HepG2 (cell line): ENCODE data around the gene DGKG. TPM values are rescaled to one million over a fixed set of nuclear protein-coding genes. Genes with fewer than 3 reads are reported as not detected.
A peak's percentile ranks its signal among the peaks of the same experiment; 100 is the strongest.

Source experiments
- GABPB1 ChIP-seq: IDR thresholded peaks from 2 replicates; pipeline ENCODE4 v1.6.1; 2016; ENCODE audit warnings: mild to moderate bottlenecking, missing genetic modification reagents, moderate library complexity, missing compliant biosample characterization
- HIC2 ChIP-seq: sonication (generic); formaldehyde crosslinking; IDR thresholded peaks from 2 replicates; pipeline ENCODE4 v1.9.0; 2022; ENCODE audit warnings: low read depth, missing genetic modification reagents
- KLF16 ChIP-seq, 2 experiments: sonication (generic) in 1 of 2; formaldehyde crosslinking in 1 of 2; IDR thresholded peaks; 2 replicates each; pipeline versions ENCODE4 v1.6.1 to v1.8.0; 2016 to 2023; ENCODE audit warnings: missing genetic modification reagents in 2 of 2, missing compliant biosample characterization in 1 of 2
- MIXL1 ChIP-seq: IDR thresholded peaks from 2 replicates; pipeline ENCODE4 v1.6.1; 2016
- PAXIP1 ChIP-seq: sonication (generic); formaldehyde crosslinking; conservative IDR thresholded peaks from 2 replicates; pipeline ENCODE4 v1.4.0; 2020; ENCODE audit warnings: mild to moderate bottlenecking, missing genetic modification reagents, moderate library complexity
- POLR2A ChIP-seq, 2 experiments: IDR thresholded peaks; 2 replicates each; pipeline ENCODE4 v1.6.1; 2011; ENCODE audit warnings: low read depth in 2 of 2, low read length in 2 of 2, mild to moderate bottlenecking in 1 of 2, moderate library complexity in 1 of 2; ENCODE audit not compliant: insufficient read depth in 1 of 2
- RAD21 ChIP-seq: fragments of 450-650 bp; formaldehyde crosslinking; IDR thresholded peaks from 2 replicates; pipeline ENCODE4 v1.5.0; 2020; ENCODE audit warnings: mild to moderate bottlenecking
- SOX6 ChIP-seq, 2 experiments: fragments of 450-650 bp in 1 of 2; sonication (generic) in 1 of 2; formaldehyde crosslinking in 1 of 2; IDR thresholded peaks; 2 replicates each; pipeline versions ENCODE4 v1.4.0 to v1.6.1; 2017 to 2020; ENCODE audit warnings: antibody characterized with exemption in 1 of 2, mild to moderate bottlenecking in 1 of 2, missing genetic modification reagents in 1 of 2
- STAT5B ChIP-seq: sonication (generic); formaldehyde crosslinking; IDR thresholded peaks from 2 replicates; pipeline ENCODE4 v1.4.0; 2020; ENCODE audit warnings: missing genetic modification reagents
- TOE1 ChIP-seq: sonication (generic); formaldehyde crosslinking; IDR thresholded peaks from 2 replicates; pipeline ENCODE4 v1.4.0; 2020; ENCODE audit warnings: mild to moderate bottlenecking, missing genetic modification reagents
- ZBTB43 ChIP-seq: sonication (generic); formaldehyde crosslinking; conservative IDR thresholded peaks from 2 replicates; pipeline ENCODE4 v1.4.0; 2020; ENCODE audit warnings: missing genetic modification reagents
- ZC3H13 ChIP-seq: sonication (generic); formaldehyde crosslinking; IDR thresholded peaks from 2 replicates; pipeline ENCODE4 v1.8.1; 2023; ENCODE audit warnings: mild to moderate bottlenecking, missing genetic modification reagents, moderate library complexity
- ZNF124 ChIP-seq: sonication (generic); formaldehyde crosslinking; IDR thresholded peaks from 2 replicates; pipeline ENCODE4 v1.4.0; 2020; ENCODE audit warnings: missing genetic modification reagents
- ZNF205 ChIP-seq: IDR thresholded peaks from 2 replicates; pipeline ENCODE4 v1.6.1; 2018; ENCODE audit warnings: missing biosample characterization, missing genetic modification reagents
- ZNF225 ChIP-seq: sonication (generic); formaldehyde crosslinking; IDR thresholded peaks from 2 replicates; pipeline ENCODE4 v1.4.0; 2020; ENCODE audit warnings: mild to moderate bottlenecking, missing genetic modification reagents
- ZNF777 ChIP-seq: sonication (generic); formaldehyde crosslinking; IDR thresholded peaks from 2 replicates; pipeline ENCODE4 v1.4.0; 2020; ENCODE audit warnings: missing genetic modification reagents
- polyA plus RNA-seq, 8 experiments: library from polyadenylated mRNA; depleted of rRNA in 3 of 8; stranded (reverse) in 7 of 8; unstranded in 1 of 8; fragments of >200 nt; fragmentation: Illumina TruSeq in 4 of 8; extraction: Trizol in 4 of 8; gene quantifications; 2 replicates each; pipeline versions ENCODE4 v1.2.1 to v1.2.3, GENCODE V29; 2011 to 2016; ENCODE audit warnings: low read depth in 4 of 8, missing spikeins in 1 of 8, mixed read lengths in 1 of 8; ENCODE audit not compliant: insufficient read depth in 1 of 8
- total RNA-seq, 5 experiments: library from RNA; depleted of rRNA; stranded (reverse); fragments of >200 nt; fragmentation: Illumina TruSeq; extraction: Trizol; gene quantifications; 2 replicates each; pipeline ENCODE4 v1.2.3, GENCODE V29; 2016; ENCODE audit warnings: low read depth in 1 of 5
- TF ChIP-seq, protein P1 (sequence below): sonication (generic); formaldehyde crosslinking; IDR thresholded peaks from 2 replicates; pipeline ENCODE4 v1.4.0; 2020; ENCODE audit warnings: missing genetic modification reagents
- TF ChIP-seq, protein P2 (sequence below): sonication (generic); formaldehyde crosslinking; IDR thresholded peaks from 2 replicates; pipeline ENCODE4 v1.4.0; 2020; ENCODE audit warnings: missing genetic modification reagents
- TF ChIP-seq, protein P3 (sequence below): IDR thresholded peaks from 2 replicates; pipeline ENCODE4 v1.6.1; 2012; ENCODE audit warnings: inconsistent platforms

Gene DGKG
- total and polyA plus RNA-seq, 2 of the 13 experiments (the other 11 are each of a cell fraction or from before 2014, with no cell fraction given) = 3.8 to 6.2 TPM

DNA sequence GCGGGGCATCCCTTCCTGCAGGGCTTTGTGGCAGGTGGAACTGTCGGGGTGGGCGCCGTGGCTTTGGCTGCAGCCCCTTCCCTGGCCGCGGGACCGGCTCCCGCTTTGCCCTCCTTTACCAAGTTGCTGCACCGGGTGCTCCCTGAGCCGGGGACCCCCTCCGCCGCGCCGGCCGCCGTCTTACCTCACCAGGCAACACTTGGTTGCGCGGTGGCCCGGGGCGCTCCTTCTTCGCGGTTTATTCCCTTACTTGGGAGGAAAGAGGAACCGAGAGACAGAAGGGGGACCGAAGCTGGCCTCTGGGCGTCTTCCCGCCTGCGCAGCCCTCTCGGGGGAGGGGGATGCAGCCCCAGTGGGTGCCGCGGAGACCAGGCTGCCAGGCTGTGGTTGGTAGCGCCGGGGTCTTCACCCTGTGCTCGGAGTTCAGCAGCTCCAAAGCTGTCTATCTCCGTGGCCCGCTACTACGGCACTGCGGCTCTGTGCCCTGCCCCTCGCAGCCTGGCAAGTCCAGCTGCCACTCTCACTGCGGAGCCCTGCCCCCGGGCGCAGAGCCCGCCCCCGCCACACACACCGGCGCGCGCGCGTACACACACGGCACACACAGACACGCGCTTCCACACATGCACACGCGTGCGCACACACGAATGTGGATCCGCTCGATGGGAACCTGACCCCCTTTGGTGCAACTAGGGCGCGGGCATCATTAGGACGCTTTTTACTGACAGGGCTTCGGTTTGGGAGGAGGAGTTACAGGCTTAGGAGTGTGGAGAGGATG lies at the start of gene DGKG (continued):
- peak; percentile 62; the same call in 1 of the 2 replicates for TF ChIP-seq HIC2 (CRISPR knock-in tag)
- TF ChIP-seq, protein P1, sequence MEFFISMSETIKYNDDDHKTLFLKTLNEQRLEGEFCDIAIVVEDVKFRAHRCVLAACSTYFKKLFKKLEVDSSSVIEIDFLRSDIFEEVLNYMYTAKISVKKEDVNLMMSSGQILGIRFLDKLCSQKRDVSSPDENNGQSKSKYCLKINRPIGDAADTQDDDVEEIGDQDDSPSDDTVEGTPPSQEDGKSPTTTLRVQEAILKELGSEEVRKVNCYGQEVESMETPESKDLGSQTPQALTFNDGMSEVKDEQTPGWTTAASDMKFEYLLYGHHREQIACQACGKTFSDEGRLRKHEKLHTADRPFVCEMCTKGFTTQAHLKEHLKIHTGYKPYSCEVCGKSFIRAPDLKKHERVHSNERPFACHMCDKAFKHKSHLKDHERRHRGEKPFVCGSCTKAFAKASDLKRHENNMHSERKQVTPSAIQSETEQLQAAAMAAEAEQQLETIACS (CRISPR knock-in tag) = peak; percentile 59
- peak; percentile 19; the same call in 1 of the 2 replicates for TF ChIP-seq GABPB1 (CRISPR knock-in tag)
- TF ChIP-seq ZNF225 (CRISPR knock-in tag) = no peak
- TF ChIP-seq ZNF777 (CRISPR knock-in tag) = 0 out of 2 replicates have a peak, but pooled peaks have one; percentile 20
- TF ChIP-seq PAXIP1 (CRISPR knock-in tag) = peak; percentile 51
- no peak for TF ChIP-seq SOX6 (IDR thresholded peaks at IDR 0.05)
- peak; percentile 25; the same call in 1 of the 2 replicates for TF ChIP-seq SOX6 (CRISPR knock-in tag; IDR thresholded peaks at IDR 0.05)
- TF ChIP-seq ZC3H13 (CRISPR knock-in tag) = no peak
- TF ChIP-seq, protein P2, sequence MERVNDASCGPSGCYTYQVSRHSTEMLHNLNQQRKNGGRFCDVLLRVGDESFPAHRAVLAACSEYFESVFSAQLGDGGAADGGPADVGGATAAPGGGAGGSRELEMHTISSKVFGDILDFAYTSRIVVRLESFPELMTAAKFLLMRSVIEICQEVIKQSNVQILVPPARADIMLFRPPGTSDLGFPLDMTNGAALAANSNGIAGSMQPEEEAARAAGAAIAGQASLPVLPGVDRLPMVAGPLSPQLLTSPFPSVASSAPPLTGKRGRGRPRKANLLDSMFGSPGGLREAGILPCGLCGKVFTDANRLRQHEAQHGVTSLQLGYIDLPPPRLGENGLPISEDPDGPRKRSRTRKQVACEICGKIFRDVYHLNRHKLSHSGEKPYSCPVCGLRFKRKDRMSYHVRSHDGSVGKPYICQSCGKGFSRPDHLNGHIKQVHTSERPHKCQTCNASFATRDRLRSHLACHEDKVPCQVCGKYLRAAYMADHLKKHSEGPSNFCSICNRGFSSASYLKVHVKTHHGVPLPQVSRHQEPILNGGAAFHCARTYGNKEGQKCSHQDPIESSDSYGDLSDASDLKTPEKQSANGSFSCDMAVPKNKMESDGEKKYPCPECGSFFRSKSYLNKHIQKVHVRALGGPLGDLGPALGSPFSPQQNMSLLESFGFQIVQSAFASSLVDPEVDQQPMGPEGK (CRISPR knock-in tag) = 0 out of 2 replicates have a peak, but pooled peaks have one; percentile 22
- 0 out of 4 replicates have a peak, but pooled peaks of 1 of the 2 experiments have one; percentile 36 for TF ChIP-seq POLR2A (IDR thresholded peaks at IDR 0.05; ENCODE audit: insufficient read depth in 1 of 2, low read depth in 2 of 2, low read length in 2 of 2)
- no peak for TF ChIP-seq KLF16 (CRISPR knock-in tag; IDR thresholded peaks at IDR 0.05)
- peak; percentile 48; the same call in 1 of the 2 replicates for TF ChIP-seq ZBTB43 (CRISPR knock-in tag)
- 0 out of 2 replicates have a peak, but pooled peaks have one; percentile 13 for TF ChIP-seq ZNF205 (CRISPR knock-in tag)
- TF ChIP-seq, protein P3, sequence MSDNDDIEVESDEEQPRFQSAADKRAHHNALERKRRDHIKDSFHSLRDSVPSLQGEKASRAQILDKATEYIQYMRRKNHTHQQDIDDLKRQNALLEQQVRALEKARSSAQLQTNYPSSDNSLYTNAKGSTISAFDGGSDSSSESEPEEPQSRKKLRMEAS = 0 out of 2 replicates have a peak, but pooled peaks have one; percentile 36
- no peak for TF ChIP-seq TOE1 (CRISPR knock-in tag)
- no peak for TF ChIP-seq MIXL1 (CRISPR knock-in tag)
- no peak for TF ChIP-seq ZNF124
- 0 out of 2 replicates have a peak, but pooled peaks have one; percentile 9 for TF ChIP-seq RAD21 (CRISPR knock-in tag)
- TF ChIP-seq STAT5B (CRISPR knock-in tag) = no peak
